ENCODE data around the gene PRPH. TPM values are rescaled to one million over a fixed set of nuclear protein-coding genes. Genes with fewer than 3 reads are reported as not detected.
"Not testable (repeated sequence)": the region's sequence is repeated elsewhere in the genome, so short reads cannot be mapped to it uniquely, and the experiment has no call there.

PRPH gene
- total RNA-seq, 1 experiment from 2014 or later: 1.4 TPM

DNA sequence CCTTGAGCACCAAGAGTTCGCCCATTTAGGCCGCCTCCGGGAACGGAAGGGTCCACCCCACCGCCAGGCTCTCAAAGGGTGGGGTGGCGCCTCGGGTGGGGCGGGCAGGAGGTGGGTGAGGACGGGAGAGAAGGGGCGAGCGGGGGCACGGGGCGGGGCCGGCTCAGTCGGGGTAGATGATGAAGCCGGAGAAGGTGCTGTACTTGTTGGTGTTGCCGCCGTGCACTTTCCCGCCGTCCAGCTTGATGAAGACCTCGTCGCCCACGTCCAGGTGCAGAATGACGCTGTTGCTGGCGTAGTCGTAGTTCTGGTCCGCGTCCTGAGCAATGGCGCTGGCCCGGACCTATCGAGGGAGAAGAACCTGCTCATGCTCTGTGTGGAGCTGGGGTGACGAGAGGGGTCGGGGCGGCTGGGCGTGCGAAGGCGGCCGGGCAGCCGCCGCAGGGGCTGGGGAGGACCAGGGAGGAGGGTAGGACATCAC, 38.0 kb downstream of the PRPH start:
- no peak for DNase-seq (ENCODE audit: unreplicated experiment)
- H3K27me3 Mint-ChIP-seq (ENCODE audit: insufficient read depth, unreplicated experiment): peaks cover 12% of the 10 kb centered on the region
- intact Hi-C loops (cut with micrococcal nuclease): no loop called here
- ChIA-PET CTCF (interaction anchor here (0.6 to 2.9 kb wide), 8 partner anchors 11 to 315 kb away, joined by 3 to 9 read pairs (median 3); partner anchors contain the start of gene DNAJC22), POLR2A (interaction anchor here (1.0 to 1.5 kb wide), 2 partner anchors 14 to 56 kb away, joined by 3 read pairs; no protein-coding TSS in a partner anchor)
- no peaks in the 10 kb centered on the region for H3K4me1 Mint-ChIP-seq (ENCODE audit: insufficient read depth, unreplicated experiment)
- H3K27ac Mint-ChIP-seq (ENCODE audit: low read depth, unreplicated experiment): no peak overlapping the region
- H3K4me3 Mint-ChIP-seq (ENCODE audit: unreplicated experiment): no peak overlapping the region
- no TSS peak for BruUV-seq (replicated peaks)
- no peaks in the 10 kb centered on the region for H3K36me3 Mint-ChIP-seq (ENCODE audit: insufficient read depth, unreplicated experiment)
- TF ChIP-seq, protein P1, sequence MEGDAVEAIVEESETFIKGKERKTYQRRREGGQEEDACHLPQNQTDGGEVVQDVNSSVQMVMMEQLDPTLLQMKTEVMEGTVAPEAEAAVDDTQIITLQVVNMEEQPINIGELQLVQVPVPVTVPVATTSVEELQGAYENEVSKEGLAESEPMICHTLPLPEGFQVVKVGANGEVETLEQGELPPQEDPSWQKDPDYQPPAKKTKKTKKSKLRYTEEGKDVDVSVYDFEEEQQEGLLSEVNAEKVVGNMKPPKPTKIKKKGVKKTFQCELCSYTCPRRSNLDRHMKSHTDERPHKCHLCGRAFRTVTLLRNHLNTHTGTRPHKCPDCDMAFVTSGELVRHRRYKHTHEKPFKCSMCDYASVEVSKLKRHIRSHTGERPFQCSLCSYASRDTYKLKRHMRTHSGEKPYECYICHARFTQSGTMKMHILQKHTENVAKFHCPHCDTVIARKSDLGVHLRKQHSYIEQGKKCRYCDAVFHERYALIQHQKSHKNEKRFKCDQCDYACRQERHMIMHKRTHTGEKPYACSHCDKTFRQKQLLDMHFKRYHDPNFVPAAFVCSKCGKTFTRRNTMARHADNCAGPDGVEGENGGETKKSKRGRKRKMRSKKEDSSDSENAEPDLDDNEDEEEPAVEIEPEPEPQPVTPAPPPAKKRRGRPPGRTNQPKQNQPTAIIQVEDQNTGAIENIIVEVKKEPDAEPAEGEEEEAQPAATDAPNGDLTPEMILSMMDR (IDR thresholded peaks at IDR 0.05; ENCODE audit: unreplicated experiment): no peak
- H3K9me3 Mint-ChIP-seq (ENCODE audit: unreplicated experiment): no peaks in the 10 kb centered on the region

DNA sequence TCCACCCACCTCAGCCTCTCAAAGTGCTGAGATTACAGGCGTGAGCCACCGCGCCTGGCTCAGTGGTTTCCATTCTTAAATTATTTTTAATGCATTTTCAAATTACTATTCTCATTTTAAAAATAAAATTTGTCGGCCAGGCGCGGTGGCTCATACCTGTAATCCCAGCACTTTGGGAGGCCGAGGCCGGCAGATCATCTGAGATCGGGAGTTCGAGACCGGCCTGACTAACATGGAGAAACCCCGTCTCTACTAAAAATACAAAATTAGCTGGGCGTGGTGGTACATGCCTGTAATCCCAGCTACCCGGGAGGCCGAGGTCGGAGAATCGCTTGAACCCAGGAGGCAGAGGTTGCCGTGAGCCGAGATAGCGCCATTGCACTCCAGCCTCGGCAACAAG, 38.8 kb downstream of the PRPH start:
- BruUV-seq (replicated peaks); H3K36me3 Mint-ChIP-seq (ENCODE audit: insufficient read depth, unreplicated experiment); POLR2A ChIA-PET; DNase-seq (ENCODE audit: unreplicated experiment); H3K4me3 Mint-ChIP-seq (ENCODE audit: unreplicated experiment); intact Hi-C loops (cut with micrococcal nuclease); H3K4me1 Mint-ChIP-seq (ENCODE audit: insufficient read depth, unreplicated experiment); H3K9me3 Mint-ChIP-seq (ENCODE audit: unreplicated experiment); H3K27ac Mint-ChIP-seq (ENCODE audit: low read depth, unreplicated experiment): not testable (repeated sequence)
- CTCF ChIA-PET: interaction anchor here (0.7 to 1.3 kb wide), 7 partner anchors 9 to 162 kb away, joined by 3 to 4 read pairs (median 3); partner anchors contain the start of gene DNAJC22
- H3K27me3 Mint-ChIP-seq (ENCODE audit: insufficient read depth, unreplicated experiment): peaks cover 15% of the 10 kb centered on the region

DNA sequence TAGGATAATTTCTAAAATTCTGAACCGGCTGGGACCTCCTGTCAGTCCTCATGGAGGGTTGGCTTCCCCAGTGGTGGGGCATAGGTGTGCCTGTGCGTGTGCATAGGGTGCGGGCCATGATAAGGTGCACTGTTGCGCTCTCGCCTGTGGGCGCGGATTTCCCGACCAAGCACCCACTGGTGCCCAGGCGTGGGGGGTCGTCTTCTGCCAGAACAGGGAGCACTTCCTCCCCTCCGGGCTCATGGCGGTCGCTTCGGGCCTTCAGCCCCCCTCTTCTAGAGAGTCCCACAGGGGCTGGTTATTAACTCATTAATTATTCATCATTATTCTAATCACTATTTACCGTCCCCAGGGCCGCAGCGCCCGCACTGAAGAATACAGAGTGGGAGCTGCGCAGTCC, 39.3 kb downstream of the PRPH start:
- POLR2A ChIA-PET: no interaction called here
- BruUV-seq (replicated peaks): no TSS peak
- H3K9me3 Mint-ChIP-seq (ENCODE audit: unreplicated experiment): no peaks in the 10 kb centered on the region
- H3K27ac Mint-ChIP-seq (ENCODE audit: low read depth, unreplicated experiment): no peak overlapping the region
- peaks cover 1% of the 10 kb centered on the region for H3K4me1 Mint-ChIP-seq (ENCODE audit: insufficient read depth, unreplicated experiment)
- CTCF ChIA-PET: interaction anchor here (0.7 to 1.3 kb wide), 7 partner anchors 9 to 182 kb away, joined by 3 to 5 read pairs (median 3); partner anchors contain the start of gene DNAJC22
- H3K4me3 Mint-ChIP-seq (ENCODE audit: unreplicated experiment): no peak overlapping the region
- no peak for DNase-seq (ENCODE audit: unreplicated experiment)
- intact Hi-C loops (cut with micrococcal nuclease): no loop called here
- TF ChIP-seq, protein P1 (IDR thresholded peaks at IDR 0.05; ENCODE audit: unreplicated experiment): no peak
- peaks cover 15% of the 10 kb centered on the region for H3K27me3 Mint-ChIP-seq (ENCODE audit: insufficient read depth, unreplicated experiment)
- H3K36me3 Mint-ChIP-seq (ENCODE audit: insufficient read depth, unreplicated experiment): no peaks in the 10 kb centered on the region

DNA sequence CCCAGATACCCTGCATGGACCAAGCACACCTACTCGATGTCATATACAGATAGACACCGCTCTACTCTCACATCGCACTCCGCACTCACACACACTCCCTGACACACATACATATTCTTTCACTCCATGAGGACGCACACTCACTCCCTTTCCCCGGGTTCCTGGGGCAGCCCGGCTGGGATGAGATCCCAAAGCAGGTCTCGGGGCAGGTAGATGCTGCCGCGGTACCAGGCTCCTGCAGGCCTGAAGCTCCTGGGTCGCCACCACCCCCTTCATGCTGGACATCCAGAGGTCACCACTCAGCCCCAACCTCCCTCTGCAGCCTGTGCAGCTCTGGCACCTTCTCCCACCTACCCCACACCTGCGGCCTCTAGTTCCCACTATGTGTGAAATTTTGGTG, 39.7 kb downstream of the PRPH start:
- ChIA-PET CTCF (interaction anchor here (0.7 to 5.3 kb wide), 6 partner anchors 8 to 182 kb away, joined by 3 to 57 read pairs (median 4); no protein-coding TSS in a partner anchor), POLR2A (no interaction called here)
- TF ChIP-seq, protein P1 (IDR thresholded peaks at IDR 0.05; ENCODE audit: unreplicated experiment): no peak
- no peaks in the 10 kb centered on the region for H3K36me3 Mint-ChIP-seq (ENCODE audit: insufficient read depth, unreplicated experiment)
- H3K9me3 Mint-ChIP-seq (ENCODE audit: unreplicated experiment): no peaks in the 10 kb centered on the region
- peaks cover 15% of the 10 kb centered on the region for H3K27me3 Mint-ChIP-seq (ENCODE audit: insufficient read depth, unreplicated experiment)
- H3K4me1 Mint-ChIP-seq (ENCODE audit: insufficient read depth, unreplicated experiment): peaks cover 6% of the 10 kb centered on the region
- no peak overlapping the region for H3K27ac Mint-ChIP-seq (ENCODE audit: low read depth, unreplicated experiment)
- no peak for DNase-seq (ENCODE audit: unreplicated experiment)
- intact Hi-C loops (cut with micrococcal nuclease): loop anchor here (5.0 kb wide), 1 partner anchor 47 kb away; no protein-coding TSS in a partner anchor
- H3K4me3 Mint-ChIP-seq (ENCODE audit: unreplicated experiment): no peak overlapping the region
- BruUV-seq (replicated peaks): no TSS peak
